SK-N-SH treated with all-trans-retinoic acid at 6 μM for 48 hours (cell line): ENCODE data around the gene ARID3B.

Source experiments
- BACH2 ChIP-seq: fragments of 250-450 bp; sonication (Bioruptor Pico); IDR thresholded peaks from 2 replicates; pipeline ENCODE4 v1.9.0; 2021; ENCODE audit warnings: mild to moderate bottlenecking, borderline replicate concordance
- RARB ChIP-seq: fragments of 250-450 bp; sonication (Bioruptor Pico); IDR thresholded peaks from 2 replicates; pipeline ENCODE4 v1.8.0; 2021; ENCODE audit warnings: mild to moderate bottlenecking, moderate library complexity
- TF ChIP-seq, protein P1 (sequence below): fragments of 250-450 bp; sonication (Bioruptor Pico); IDR thresholded peaks from 2 replicates; pipeline ENCODE4 v1.5.0; 2020; ENCODE audit warnings: mild to moderate bottlenecking, moderate library complexity
- TF ChIP-seq, protein P2 (sequence below): fragments of 250-450 bp; sonication (Bioruptor Pico); IDR thresholded peaks from 2 replicates; pipeline ENCODE4 v1.5.1; 2021; ENCODE audit warnings: mild to moderate bottlenecking, moderate library complexity

DNA sequence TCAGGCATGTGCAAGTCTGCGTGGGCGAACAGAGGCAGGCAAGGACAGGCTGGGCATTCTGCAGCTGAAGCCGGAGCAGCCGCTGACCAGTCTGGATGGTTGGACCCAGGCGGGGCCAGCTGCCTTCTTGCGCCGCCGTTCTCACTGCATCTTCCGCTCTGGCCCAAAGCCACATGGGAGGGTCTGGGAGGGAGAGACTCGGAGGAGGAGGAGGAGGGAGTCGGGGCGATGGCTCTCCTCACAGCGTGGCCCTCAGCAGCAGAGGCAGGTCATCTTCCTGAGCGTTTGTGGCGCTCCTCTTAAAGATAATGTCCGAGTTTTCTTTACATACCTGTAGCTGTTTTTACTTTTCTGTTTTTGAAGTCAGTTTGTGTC is 80.5 kb downstream of the ARID3B start:
- TF ChIP-seq, protein P1, sequence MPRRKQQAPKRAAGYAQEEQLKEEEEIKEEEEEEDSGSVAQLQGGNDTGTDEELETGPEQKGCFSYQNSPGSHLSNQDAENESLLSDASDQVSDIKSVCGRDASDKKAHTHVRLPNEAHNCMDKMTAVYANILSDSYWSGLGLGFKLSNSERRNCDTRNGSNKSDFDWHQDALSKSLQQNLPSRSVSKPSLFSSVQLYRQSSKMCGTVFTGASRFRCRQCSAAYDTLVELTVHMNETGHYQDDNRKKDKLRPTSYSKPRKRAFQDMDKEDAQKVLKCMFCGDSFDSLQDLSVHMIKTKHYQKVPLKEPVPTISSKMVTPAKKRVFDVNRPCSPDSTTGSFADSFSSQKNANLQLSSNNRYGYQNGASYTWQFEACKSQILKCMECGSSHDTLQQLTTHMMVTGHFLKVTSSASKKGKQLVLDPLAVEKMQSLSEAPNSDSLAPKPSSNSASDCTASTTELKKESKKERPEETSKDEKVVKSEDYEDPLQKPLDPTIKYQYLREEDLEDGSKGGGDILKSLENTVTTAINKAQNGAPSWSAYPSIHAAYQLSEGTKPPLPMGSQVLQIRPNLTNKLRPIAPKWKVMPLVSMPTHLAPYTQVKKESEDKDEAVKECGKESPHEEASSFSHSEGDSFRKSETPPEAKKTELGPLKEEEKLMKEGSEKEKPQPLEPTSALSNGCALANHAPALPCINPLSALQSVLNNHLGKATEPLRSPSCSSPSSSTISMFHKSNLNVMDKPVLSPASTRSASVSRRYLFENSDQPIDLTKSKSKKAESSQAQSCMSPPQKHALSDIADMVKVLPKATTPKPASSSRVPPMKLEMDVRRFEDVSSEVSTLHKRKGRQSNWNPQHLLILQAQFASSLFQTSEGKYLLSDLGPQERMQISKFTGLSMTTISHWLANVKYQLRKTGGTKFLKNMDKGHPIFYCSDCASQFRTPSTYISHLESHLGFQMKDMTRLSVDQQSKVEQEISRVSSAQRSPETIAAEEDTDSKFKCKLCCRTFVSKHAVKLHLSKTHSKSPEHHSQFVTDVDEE (CRISPR knock-in tag) = no peak
- TF ChIP-seq RARB (CRISPR knock-in tag) = no peak
- TF ChIP-seq, protein P2, sequence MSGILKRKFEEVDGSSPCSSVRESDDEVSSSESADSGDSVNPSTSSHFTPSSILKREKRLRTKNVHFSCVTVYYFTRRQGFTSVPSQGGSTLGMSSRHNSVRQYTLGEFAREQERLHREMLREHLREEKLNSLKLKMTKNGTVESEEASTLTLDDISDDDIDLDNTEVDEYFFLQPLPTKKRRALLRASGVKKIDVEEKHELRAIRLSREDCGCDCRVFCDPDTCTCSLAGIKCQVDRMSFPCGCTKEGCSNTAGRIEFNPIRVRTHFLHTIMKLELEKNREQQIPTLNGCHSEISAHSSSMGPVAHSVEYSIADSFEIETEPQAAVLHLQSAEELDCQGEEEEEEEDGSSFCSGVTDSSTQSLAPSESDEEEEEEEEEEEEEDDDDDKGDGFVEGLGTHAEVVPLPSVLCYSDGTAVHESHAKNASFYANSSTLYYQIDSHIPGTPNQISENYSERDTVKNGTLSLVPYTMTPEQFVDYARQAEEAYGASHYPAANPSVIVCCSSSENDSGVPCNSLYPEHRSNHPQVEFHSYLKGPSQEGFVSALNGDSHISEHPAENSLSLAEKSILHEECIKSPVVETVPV (CRISPR knock-in tag) = no peak
- TF ChIP-seq BACH2 = no peak
